ENCODE data around the gene PGLYRP3. TPM values are rescaled to one million over a fixed set of nuclear protein-coding genes. Genes with fewer than 3 reads are reported as not detected.

PGLYRP3 gene
- total RNA-seq, 1 donor from 2014 or later, result not detected

GRCh38 chr1:153305682-153306081 lies 7.1 kb downstream of the PGLYRP3 start:
- H3K27ac Mint-ChIP-seq (ENCODE audit: unreplicated experiment), result no peak overlapping the region
- no peaks in the 10 kb centered on the region for H3K9me3 Mint-ChIP-seq
- H3K4me1 Mint-ChIP-seq, result no peaks in the 10 kb centered on the region
- DNase-seq (ENCODE audit: low read depth, low spot score), result no peak
- H3K36me3 Mint-ChIP-seq (ENCODE audit: low read depth), result no peaks in the 10 kb centered on the region
- H3K27me3 Mint-ChIP-seq (ENCODE audit: low read depth), result peaks cover 28% of the 10 kb centered on the region
- TF ChIP-seq CTCF (conservative IDR thresholded peaks at IDR 0.05), result no peak
- no peak overlapping the region for H3K4me3 Mint-ChIP-seq

DNA sequence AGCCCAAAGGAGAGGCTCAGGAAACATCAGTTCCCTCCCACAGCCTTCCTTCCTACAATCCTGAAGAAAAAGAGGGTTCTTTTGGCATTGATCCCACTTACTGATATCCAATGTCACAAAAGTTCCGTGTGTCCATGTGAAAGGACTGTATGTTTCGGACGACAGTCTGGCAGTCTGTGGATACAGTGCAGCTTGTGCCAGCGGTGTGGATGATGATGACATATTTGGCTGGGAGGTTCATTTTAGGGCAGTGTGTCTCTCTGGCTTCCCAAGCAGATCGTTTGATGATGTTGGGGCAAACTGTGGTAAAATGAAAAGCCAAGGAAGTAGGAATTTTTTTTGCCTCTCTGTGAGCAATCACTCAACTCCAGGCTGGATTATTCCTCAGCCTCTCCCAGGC lies 10.4 kb downstream of the PGLYRP3 start:
- TF ChIP-seq CTCF (conservative IDR thresholded peaks at IDR 0.05), result no peak
- Mint-ChIP-seq H3K36me3 (ENCODE audit: low read depth) (no peaks in the 10 kb centered on the region), H3K9me3 (no peaks in the 10 kb centered on the region), H3K27me3 (ENCODE audit: low read depth) (peaks cover 39% of the 10 kb centered on the region), H3K4me3 (no peak overlapping the region), H3K4me1 (no peaks in the 10 kb centered on the region), H3K27ac (ENCODE audit: unreplicated experiment) (no peak overlapping the region)
- DNase-seq (ENCODE audit: low read depth, low spot score), result no peak

- Mint-ChIP-seq H3K36me3 (ENCODE audit: low read depth) (no peaks in the 10 kb centered on the region), H3K4me3 (no peak overlapping the region), H3K27ac (ENCODE audit: unreplicated experiment) (no peak overlapping the region), H3K9me3 (no peaks in the 10 kb centered on the region), H3K4me1 (no peaks in the 10 kb centered on the region), H3K27me3 (ENCODE audit: low read depth) (peaks cover 16% of the 10 kb centered on the region)
- TF ChIP-seq CTCF (conservative IDR thresholded peaks at IDR 0.05), result no peak
- no peak for DNase-seq (ENCODE audit: low read depth, low spot score)
Measured at GRCh38 chr1:153293851-153294250, 18.9 kb downstream of the PGLYRP3 start.

DNA sequence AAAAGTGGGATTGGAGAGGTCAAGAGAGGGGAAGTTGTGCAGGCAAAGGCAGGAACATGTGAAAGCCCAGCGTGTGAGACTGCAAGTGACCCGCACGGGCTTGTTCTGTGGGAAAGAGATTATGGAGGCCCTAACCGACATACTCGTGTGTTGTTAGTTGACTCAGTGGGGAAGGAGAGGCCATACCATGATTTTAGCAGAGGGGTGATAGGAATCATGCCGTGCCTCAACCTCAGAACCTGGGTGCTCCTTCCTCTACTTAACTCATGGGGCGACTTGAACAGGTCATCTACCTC lies 19.3 kb downstream of the PGLYRP3 start:
- H3K36me3 Mint-ChIP-seq (ENCODE audit: low read depth), result no peaks in the 10 kb centered on the region
- H3K4me1 Mint-ChIP-seq, result no peaks in the 10 kb centered on the region
- no peak overlapping the region for H3K27ac Mint-ChIP-seq (ENCODE audit: unreplicated experiment)
- peaks cover 16% of the 10 kb centered on the region for H3K27me3 Mint-ChIP-seq (ENCODE audit: low read depth)
- no peak for DNase-seq (ENCODE audit: low read depth, low spot score)
- H3K4me3 Mint-ChIP-seq, result no peak overlapping the region
- no peak for TF ChIP-seq CTCF (conservative IDR thresholded peaks at IDR 0.05)
- H3K9me3 Mint-ChIP-seq, result no peaks in the 10 kb centered on the region

DNA sequence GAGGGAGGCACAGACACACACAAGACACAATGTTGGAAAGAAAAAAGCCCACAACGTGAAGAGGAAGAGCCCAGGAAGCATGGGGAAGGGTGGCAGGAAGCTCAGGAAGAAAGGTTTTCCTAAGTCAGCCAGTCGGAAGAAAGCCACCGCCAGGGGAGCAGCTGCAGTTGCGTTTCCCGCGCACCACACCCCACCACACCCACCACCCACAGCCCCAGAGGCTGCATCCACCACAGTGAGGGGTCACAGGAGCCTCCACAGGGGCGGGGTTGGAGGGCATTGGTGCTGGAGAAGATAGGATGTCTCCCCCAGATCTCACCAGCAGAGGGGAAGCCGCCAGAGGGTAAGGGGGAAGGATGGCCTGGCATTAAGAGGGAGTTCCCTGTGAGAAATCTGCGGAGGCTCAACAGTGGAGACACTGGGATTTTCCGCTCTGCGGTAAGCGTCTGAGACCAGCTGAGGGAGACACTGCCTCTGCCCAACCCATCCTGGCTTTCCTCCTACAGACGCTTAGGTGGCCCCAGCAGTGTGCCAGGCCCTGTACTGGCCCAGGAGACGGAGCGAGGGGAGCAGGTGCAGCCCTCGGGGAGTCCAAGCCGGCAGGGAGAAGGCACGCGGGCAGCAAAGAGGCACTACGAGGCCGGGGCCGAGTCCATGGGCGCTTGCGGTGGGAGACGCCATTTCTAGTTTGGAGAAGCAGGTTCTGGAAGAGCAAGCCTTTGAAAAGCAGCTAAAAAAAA lies 19.8 kb downstream of the PGLYRP3 start:
- H3K27me3 Mint-ChIP-seq (ENCODE audit: low read depth), result peaks cover 19% of the 10 kb centered on the region
- no peaks in the 10 kb centered on the region for H3K4me1 Mint-ChIP-seq
- H3K36me3 Mint-ChIP-seq (ENCODE audit: low read depth), result no peaks in the 10 kb centered on the region
- peak; percentile 30 for TF ChIP-seq CTCF (conservative IDR thresholded peaks at IDR 0.05)
- H3K27ac Mint-ChIP-seq (ENCODE audit: unreplicated experiment), result peak overlapping the region; percentile 70
- no peak for DNase-seq (ENCODE audit: low read depth, low spot score)
- no peak overlapping the region for H3K4me3 Mint-ChIP-seq
- no peaks in the 10 kb centered on the region for H3K9me3 Mint-ChIP-seq
